Measurements from ENCODE around the gene TAS2R13. TPM values are rescaled to one million over a fixed set of nuclear protein-coding genes. Genes with fewer than 3 reads are reported as not detected.

Gene TAS2R13
- total and polyA plus RNA-seq, 4 donors: 1.7 to 13.5 TPM; not detected in 2

DNA sequence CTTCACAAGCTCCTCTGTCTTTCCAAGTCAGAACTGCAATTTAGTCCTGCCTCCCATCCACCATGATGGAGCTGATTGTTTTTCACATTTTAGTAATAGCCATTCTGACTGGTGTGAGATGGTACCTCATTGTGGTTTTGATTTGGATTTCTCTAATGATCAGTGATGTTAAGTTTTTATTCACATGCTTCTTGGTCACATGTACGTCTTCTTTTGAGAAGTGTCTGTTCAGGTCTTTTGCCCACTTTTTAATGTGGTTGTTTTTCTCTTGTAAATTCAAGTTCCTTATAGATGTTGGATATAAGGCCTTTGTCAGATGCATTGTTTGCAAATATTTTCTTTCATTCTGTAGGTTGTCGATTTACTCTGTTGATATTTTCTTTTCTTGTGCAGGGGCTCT lies 33.8 kb upstream of the TAS2R13 start:
- no peak for DNase-seq
- TF ChIP-seq, protein P1, sequence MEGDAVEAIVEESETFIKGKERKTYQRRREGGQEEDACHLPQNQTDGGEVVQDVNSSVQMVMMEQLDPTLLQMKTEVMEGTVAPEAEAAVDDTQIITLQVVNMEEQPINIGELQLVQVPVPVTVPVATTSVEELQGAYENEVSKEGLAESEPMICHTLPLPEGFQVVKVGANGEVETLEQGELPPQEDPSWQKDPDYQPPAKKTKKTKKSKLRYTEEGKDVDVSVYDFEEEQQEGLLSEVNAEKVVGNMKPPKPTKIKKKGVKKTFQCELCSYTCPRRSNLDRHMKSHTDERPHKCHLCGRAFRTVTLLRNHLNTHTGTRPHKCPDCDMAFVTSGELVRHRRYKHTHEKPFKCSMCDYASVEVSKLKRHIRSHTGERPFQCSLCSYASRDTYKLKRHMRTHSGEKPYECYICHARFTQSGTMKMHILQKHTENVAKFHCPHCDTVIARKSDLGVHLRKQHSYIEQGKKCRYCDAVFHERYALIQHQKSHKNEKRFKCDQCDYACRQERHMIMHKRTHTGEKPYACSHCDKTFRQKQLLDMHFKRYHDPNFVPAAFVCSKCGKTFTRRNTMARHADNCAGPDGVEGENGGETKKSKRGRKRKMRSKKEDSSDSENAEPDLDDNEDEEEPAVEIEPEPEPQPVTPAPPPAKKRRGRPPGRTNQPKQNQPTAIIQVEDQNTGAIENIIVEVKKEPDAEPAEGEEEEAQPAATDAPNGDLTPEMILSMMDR (IDR thresholded peaks at IDR 0.05; ENCODE audit: control extremely low read depth, extremely low read depth): no peak
- Histone ChIP-seq H3K4me1 (ENCODE audit: control insufficient read depth in 5 of 5, insufficient read depth in 5 of 5, low read length in 5 of 5) (peaks cover 0 to 2% (median 0%) of the 10 kb centered on the region in 5 donors), H3K9me3 (ENCODE audit: control insufficient read depth in 4 of 4, insufficient read depth in 3 of 4, low read length in 3 of 4) (peaks cover 0 to 13% (median 1%) of the 10 kb centered on the region in 4 donors), H3K27me3 (ENCODE audit: control insufficient read depth in 3 of 3, insufficient read depth in 3 of 3, low read length in 2 of 3) (no peaks in the 10 kb centered on the region), H3K27ac (ENCODE audit: low read depth in 1 of 2, low read length in 1 of 2) (no peak overlapping the region), H3K36me3 (ENCODE audit: control insufficient read depth in 4 of 4, insufficient read depth in 4 of 4, low read length in 4 of 4) (no peaks in the 10 kb centered on the region), H3K4me3 (no peak overlapping the region), H3K9ac (ENCODE audit: insufficient read depth in 1 of 2, low read length in 2 of 2) (no peak overlapping the region)
- 96 to 97% methylated on average over 2 of the region's 2 CpGs for WGBS, 2 donors
- no peak for ATAC-seq (ENCODE audit: insufficient read depth, low FRiP score)

DNA sequence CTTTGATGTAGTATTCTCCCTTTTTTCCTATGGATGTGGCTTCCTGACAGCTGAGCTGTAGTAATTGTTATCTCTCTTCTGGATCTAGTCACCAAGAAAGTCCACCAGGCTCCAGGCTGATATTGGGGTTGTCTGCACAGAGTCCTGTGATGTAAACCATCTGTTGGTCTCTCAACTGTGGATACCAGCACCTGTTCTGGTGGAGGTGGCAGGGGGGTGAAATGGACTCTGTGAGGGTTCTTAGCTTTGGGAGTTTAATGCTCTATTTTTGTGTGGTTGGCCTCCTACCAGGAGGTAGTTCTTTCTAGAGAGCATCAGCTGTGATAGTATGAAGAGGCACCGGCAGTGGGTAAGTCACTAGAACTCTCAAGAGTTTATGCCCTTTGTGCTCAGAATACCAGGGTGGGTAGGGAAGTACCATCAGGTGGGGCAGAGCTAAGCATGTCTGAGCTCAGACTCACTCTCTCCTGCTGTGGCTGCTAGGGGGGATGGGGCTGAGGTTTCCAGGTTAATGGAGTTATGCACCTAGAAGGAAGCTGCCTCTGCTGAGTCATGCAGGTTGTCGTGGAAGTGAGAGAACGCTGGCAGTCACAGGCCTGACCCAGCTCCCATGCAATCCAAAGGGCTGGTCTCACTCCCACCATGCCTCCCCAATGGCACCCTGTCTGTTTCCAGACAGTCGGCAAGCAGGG lies 32.7 kb upstream of the TAS2R13 start:
- Histone ChIP-seq H3K4me1 (ENCODE audit: control insufficient read depth in 5 of 5, insufficient read depth in 5 of 5, low read length in 5 of 5) (peaks cover 0 to 2% (median 0%) of the 10 kb centered on the region in 5 donors), H3K4me3 (no peak overlapping the region), H3K36me3 (ENCODE audit: control insufficient read depth in 4 of 4, insufficient read depth in 4 of 4, low read length in 4 of 4) (no peaks in the 10 kb centered on the region), H3K9ac (ENCODE audit: insufficient read depth in 1 of 2, low read length in 2 of 2) (no peak overlapping the region), H3K9me3 (ENCODE audit: control insufficient read depth in 4 of 4, insufficient read depth in 3 of 4, low read length in 3 of 4) (peaks cover 0 to 8% (median 1%) of the 10 kb centered on the region in 4 donors), H3K27me3 (ENCODE audit: control insufficient read depth in 3 of 3, insufficient read depth in 3 of 3, low read length in 2 of 3) (no peaks in the 10 kb centered on the region), H3K27ac (ENCODE audit: low read depth in 1 of 2, low read length in 1 of 2) (no peak overlapping the region)
- TF ChIP-seq, protein P1 (IDR thresholded peaks at IDR 0.05; ENCODE audit: control extremely low read depth, extremely low read depth): no peak
- 52 to 75% methylated on average over 4 of the region's 4 CpGs for WGBS, 2 donors
- ATAC-seq (ENCODE audit: insufficient read depth, low FRiP score) (no peak), DNase-seq (no peak)

DNA sequence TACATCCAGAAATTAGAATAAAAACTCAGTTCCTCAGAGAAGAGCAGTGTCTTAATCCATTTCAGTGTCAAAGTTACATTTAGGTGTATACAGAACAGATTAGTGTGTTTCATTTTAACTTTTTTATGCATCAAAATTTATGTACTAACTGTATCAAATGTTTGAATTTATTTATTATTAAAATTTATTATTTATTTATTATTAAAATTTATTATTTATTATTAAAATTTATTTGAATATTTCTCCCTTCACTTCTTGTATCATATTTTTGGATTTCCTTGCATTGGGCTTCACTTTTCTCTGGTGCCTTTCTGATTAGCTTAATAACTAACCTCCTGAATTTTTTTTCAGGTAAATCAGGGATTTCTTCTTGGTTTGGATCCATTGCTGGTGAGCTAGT lies 32.0 kb upstream of the TAS2R13 start:
- no peak overlapping the region for H3K27ac ChIP-seq (ENCODE audit: low read depth in 1 of 2, low read length in 1 of 2)
- DNase-seq (no peak), ATAC-seq (ENCODE audit: insufficient read depth, low FRiP score) (no peak)
- no peaks in the 10 kb centered on the region for H3K27me3 ChIP-seq (ENCODE audit: control insufficient read depth in 3 of 3, insufficient read depth in 3 of 3, low read length in 2 of 3)
- no peaks in the 10 kb centered on the region for H3K36me3 ChIP-seq (ENCODE audit: control insufficient read depth in 4 of 4, insufficient read depth in 4 of 4, low read length in 4 of 4)
- TF ChIP-seq, protein P1 (IDR thresholded peaks at IDR 0.05; ENCODE audit: control extremely low read depth, extremely low read depth): no peak
- no peak overlapping the region for H3K9ac ChIP-seq (ENCODE audit: insufficient read depth in 1 of 2, low read length in 2 of 2)
- peaks cover 0 to 2% (median 0%) of the 10 kb centered on the region in 5 donors for H3K4me1 ChIP-seq (ENCODE audit: control insufficient read depth in 5 of 5, insufficient read depth in 5 of 5, low read length in 5 of 5)
- H3K4me3 ChIP-seq: no peak overlapping the region
- H3K9me3 ChIP-seq (ENCODE audit: control insufficient read depth in 4 of 4, insufficient read depth in 3 of 4, low read length in 3 of 4): peaks cover 0 to 7% (median 0%) of the 10 kb centered on the region in 4 donors
